GM18873 (cell line): ENCODE data around the gene SLC35B2.

Experiments used
- ATAC-seq: cut with Tn5 transposase; IDR thresholded peaks from one replicate; pipeline ENCODE4 v1.9.1; 2021; ENCODE audit warnings: mild to moderate bottlenecking, moderate library complexity, moderate number of reproducible peaks; ENCODE audit not compliant: unreplicated experiment, low FRiP score

The SLC35B2 gene, protein sequence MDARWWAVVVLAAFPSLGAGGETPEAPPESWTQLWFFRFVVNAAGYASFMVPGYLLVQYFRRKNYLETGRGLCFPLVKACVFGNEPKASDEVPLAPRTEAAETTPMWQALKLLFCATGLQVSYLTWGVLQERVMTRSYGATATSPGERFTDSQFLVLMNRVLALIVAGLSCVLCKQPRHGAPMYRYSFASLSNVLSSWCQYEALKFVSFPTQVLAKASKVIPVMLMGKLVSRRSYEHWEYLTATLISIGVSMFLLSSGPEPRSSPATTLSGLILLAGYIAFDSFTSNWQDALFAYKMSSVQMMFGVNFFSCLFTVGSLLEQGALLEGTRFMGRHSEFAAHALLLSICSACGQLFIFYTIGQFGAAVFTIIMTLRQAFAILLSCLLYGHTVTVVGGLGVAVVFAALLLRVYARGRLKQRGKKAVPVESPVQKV

DNA sequence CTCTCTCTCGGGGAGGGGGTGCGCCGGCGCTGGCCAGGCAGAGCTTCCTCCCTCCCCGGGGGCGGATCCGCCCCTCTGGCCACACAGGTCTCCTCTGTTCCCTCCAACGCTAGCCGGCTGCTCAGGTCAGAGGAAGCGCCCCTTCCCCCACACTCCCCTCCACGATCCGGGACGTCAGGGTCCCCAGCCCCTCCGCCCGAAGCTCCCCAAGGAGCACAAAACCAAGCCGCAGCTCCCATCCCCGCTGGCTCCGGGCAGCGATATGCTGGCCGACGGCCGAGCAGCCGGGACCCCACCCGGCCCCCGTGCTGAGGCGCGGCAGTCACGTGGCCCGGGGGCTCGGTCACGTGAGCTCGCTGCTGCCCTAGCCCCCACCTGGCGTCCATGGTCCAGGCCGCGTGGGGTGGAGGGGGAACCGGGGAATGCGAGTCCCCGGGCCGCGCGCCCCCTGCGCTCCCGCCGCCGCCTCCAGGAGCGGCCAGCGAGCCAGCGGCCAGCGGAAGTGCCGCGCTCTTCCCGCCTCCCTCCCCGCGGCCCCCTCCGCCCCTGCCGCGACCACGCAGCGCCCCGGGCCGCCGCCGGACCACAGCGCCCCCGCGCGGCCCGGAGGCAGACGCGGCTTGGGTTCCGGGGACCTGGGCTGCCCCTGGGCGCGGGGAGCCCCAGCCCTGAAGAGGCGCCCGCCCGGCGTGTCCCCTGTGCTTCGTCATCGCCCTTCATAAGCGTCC is at the start of gene SLC35B2:
Gene SLC35B2 (minus strand): TSS at position 504 of the 728 bp plus-strand sequence. CDS start 118 bp downstream, at position 386.
- no peak for ATAC-seq

DNA sequence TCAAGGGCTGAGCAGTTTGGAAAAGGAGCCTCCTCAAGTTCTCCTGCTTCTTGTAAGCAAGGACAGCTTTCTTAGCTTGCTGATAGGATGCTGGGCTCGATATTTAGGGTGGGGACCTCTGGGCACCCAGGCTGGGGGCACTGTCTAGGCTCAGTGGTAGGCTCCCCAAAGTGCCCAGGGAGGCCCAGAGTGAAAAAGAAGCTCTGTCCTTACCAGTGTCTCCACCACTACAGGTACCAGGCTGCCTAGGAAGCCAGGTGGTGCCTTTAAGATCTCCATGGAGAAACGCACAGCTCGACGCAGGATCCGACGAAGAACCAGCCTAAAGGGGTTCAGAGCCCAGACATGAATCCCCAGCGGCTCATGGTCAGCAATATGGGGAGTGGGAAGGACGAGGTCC is 49.4 kb upstream of the SLC35B2 start:
- ATAC-seq, result no peak

DNA sequence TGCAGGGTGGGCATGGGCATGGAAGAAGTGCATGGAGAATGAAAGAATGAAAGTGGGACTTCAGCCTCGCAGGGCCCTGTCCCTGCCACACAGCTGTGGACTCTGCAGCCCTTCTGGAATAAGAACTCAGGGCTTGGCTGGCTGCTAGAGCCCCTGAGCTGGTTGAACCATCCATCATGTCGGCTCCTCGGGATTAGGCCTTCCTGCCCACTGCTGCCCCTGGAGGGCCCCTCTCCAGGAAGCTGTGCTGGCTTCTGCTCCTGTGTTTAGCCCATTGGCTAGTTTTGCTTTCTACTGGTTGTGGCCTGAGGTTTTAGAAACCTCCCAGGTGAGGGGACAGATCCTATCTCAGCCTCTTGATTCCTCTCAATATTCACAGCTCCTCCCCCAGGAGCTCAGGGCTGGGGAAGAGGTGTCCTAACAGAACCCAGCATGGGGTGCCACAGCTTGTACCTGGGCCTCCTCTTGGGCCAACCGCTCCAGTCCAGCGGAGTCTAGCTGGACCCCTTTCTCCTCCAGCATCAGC is 47.9 kb upstream of the SLC35B2 start:
- no peak for ATAC-seq

DNA sequence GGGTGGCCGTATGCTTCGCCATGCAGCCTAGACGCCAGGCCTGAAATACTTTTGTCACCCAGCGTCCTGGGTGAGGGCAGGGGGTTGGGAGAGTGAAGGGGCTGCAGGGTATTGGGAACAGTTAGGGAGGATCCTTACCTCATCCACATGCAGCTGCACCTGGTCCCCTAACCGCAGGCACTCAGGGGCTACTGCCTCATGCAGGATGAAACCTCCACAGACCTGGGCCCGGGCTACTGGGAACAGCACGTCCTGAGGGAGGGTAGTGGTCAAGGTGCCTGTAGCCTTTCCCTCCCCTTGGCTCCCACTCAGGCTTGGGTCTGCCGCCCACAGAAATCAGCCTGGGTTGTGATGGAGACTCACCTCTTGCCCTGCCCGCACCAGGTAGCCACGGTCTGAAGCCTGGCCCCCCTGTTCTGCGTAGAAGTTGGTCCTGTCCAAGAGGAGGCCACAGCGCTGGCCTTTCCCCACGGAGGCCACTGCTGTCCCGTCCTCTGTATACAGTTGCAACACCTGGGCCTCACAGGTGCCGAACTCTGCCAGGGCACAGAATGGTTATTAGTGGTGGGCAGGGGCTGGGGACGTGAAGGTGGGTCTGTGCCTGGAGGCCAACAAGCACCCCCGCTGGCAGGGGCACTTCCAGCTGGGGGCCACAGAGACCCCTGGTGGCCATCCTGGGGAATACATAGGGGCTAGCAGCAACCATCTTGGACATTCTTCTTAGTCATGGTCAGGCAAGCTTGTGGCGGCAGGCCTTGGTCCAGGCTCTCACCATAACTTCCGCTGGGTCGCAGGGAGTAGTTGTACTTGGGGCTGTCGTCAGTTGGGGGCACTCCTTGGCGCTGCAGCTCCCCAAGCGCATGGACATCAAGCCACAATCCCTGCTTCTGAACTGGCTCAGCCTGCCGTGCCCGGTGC is 47.2 kb upstream of the SLC35B2 start:
- no peak for ATAC-seq

DNA sequence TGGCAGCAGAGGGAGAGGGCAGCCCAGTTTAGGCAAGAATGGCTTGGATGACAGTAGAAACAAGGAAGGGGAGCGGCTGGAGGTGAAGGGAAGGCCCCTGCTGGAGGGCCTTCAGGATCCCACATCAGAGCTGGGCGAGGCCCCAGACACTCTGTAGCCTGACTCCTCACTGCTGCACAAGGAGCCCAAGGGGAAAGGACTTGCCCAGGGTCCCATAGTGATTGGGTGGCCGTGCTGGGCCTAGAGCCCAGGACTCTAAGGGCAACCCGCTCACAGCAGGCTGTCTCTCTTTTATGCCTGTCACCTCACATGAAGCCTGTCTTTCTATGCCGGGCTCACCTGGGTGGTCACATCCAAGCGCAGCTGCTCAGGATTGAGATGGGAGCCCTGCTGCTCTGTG is 46.5 kb upstream of the SLC35B2 start:
- ATAC-seq, result no peak

DNA sequence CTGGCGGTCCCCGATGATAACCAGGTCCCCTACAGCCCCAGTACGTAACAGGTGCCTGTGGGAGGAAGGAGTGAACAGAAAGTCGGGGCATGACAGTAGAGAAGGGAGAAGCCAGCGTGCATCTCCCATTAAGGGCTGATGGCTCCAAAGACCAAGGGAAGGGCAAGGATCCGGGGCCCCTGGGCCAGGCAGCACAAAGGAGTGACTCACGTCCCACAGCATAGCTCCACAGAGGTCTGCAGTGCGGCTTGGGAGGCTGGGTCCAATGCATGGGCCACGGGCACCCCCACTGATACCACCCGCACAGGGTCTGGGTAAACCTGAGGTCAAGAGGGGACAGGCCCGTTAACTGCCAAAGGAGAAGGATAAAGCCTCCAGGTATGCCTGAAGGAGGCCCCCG is 45.5 kb upstream of the SLC35B2 start:
- no peak for ATAC-seq

DNA sequence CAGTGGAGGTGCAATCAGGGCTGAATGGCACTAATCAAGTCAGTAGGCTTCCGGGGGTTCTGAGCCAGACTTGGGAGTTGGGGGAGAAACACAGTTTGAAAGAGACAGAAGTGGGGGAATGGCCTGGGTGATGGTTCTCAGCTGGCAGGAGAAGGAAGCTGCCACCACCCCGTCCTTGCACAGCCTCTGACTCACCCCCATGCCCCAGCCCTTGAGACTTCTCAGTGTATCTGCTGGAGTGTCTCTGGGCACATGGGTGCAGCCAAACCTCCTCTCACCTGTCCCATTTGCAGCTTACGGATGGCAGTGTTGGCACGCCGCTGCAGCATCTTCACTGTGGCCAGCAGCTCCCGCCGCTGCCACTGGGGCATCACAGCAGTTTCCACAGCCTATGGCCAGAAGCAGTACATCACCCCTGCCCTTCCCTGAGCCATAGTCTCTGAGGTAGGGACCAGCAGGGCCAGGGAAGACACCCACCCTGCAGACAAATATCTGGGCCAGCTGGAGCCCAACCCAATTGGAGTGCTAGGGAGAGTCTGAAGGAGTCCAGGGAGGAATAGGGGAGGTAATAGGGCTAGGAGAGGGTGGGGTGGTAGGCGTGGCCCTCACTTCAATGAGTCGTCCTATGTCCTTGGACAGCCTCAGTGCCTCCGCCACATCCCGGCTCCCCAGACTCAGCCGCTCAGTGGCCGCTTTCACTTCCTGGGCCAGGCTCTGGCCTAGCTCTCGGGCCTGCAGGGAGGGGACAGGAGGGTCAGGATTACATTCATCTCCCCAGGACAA is 44.6 kb upstream of the SLC35B2 start:
- ATAC-seq, result no peak

DNA sequence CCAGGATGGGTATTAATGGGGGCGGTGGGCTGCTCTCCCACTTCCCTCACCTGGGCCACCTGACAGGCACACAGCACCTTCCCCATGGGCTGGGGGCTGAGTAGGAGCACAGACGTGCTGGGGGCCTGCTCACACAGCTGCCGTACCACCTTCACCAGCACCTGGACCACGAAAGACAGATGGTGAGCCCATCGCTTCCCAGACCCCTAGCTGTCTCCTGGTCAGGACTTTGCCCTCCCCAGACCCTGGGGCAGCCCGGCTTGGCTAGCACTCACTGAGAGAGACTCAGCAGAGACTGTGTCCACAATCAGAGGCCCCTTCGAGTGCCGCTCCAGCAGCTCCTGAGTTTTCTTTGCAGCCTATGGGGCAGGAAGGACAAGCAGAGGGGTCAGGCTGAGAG is 43.8 kb upstream of the SLC35B2 start:
- ATAC-seq, result no peak

DNA sequence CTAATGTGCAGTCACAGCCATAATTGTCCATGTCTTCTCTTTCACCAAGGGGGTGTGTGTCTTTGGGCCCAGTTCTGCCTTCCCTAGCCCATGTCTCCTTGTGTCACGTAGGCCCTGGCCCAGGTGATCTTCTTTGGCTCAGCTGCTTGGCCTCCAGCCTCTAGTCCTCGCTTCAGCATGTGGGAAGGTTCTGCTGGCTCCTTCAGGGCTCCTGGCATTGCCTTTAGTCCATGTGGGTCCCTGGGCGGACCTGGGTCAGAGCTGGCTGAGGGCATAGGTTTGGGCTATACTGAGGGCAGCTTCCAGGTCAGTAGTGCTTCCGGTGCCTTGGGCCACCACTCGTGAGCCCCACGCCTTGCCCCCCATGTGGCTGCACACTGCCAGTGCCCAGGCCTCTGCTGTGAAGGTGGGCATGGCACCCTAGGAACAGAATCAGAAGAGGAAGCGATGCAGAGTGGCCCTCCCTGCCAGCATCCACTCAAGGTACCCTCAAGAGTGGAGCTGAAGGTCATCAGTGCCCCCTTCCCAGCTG is 43.0 kb upstream of the SLC35B2 start:
- no peak for ATAC-seq

DNA sequence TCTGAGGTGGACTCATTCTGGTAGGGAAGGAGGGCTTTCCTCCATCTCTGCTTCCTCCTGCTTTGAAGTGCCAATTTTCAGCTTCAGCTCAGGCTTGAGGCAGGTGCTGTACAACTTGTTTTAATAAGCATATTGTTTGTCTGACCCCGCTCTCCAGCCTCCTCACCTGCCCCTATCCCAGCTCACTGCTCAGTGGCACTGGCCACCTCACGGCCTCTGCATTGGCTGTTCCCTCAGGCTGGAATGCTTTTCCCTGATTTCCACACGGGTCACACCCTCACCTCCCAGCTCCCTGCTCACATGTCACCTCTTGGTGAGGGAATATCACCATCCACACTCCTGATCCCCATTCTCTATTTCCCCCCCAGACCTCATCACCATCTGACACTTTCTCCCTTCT is 41.5 kb upstream of the SLC35B2 start:
- ATAC-seq, result no peak

DNA sequence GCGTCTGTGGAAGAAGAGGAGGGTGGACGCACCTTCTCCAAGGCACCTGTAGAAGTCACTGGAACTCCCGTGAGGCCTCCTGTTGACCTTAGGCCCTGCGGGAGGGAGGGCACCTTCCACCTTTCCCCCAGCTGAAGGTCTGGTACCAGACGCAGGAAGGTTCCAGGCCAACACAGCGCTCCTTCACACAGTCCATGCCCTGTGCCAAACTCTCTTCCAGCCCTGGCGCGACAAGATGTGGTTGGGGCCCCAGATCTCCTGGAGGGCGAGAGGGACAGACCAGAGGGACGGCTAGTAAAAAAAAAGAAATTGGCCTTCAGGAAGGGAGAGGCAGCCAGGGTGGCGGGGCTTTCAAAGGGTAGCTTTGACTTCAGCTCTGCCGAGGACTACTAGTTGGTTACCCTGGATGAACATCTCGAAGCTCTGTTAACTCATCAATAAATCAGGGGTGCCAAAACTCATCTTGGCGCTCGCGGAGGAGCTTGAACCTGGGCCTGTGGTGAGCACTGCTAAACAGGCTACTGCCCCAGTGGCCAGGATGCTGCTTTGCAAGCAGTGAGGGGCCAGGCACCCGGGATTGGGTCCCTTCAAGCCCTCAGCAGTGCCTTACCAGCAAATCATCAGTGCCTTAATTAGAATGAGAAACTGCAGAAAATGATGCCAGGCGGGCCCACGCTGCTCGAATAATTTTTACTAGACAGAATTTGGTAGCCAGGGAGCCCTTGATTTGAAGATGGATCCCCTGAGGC is 40.9 kb upstream of the SLC35B2 start:
- ATAC-seq, result no peak

DNA sequence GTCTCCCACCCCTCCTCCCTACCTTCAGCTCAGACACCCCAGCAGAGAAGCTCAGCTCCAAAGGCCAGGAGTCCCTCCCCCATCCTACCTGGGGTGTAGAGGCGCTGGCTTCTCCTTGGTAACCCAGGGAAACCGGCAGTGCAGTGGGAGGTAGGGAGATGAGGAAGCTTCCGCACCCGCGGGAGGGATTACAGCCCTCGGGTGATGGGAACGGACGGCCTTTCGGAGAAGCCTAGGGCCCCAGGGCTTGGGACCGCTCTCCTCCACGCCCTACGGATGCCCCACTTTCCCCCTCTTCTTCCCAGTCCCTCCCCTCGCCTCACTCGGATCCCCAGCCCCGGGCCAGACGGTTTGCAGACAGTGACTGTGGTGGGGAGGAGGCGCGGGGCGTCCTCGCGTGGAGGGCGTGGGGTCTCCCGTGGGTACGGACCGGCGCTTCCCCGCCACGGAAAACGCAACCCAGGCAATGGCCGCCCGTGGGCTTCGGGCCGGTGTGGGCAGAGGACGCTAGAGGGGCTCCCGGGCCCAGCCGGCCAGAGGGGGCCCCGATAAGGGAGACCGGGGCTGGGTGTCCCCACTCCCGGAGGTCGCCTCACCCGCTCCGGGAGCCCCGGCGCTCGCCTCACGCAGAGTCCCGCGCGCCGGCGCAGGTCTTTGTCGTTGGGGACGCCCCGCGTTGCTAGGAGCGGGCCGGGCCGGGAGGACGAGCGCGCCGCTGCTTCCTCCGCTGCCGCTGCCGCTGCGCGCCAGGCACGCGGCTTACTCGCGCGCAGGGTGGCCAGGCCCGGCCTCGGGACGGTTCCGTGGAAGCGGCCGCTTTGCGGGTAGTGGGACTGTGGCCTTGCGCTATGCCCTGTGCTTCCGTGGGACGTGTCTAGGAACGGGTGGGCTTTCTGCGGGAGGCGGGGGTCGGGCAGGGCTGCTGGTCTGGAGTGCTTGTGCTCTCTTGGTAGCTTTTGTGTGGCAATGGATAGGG is 40.0 kb upstream of the SLC35B2 start:
- ATAC-seq, result no peak

DNA sequence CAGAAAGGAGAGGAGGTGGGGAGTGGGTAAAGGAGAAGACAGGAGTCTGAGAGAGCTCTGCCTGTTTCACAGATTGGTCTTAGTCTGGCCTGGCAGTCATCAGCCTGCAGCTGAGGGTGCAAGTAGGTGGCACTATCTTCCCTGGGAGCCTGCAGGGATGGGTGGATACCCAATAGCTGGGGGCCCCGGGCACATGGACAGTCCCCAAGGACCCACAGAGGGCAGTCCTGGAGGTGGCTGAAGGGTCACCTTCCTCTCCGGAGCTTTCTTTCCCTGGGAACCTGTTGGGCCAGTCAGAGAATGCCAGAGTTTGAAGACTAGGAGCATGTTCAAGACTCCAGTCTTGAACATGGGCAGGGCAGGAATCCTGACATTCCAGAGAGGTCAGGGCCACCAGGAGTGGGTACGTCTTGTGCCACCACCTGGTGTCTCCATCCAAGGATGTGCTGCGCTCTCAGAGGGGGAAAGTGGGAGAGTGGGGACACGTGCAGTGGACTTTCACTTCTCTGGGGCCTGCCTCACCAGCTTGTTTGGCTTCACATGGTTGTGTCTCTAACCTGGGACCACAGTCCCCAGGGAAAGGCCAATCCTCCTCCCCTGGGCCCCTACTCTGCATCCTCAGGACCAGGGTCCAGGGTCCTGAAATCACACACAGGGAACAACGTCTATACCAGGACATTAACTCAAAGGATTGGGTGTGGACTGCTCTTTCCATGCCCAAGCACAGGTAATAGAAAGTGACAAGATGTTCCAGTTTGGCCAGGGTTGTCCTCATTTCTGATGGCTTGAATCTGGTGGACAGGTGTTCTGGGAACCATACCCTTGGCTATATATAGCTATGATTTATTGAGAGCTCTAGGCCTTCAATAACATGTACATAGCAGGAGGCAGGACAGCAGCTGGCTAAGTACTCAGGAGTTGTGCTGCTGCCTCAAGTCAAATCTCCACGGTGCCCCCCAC is 37.8 kb upstream of the SLC35B2 start:
- ATAC-seq, result no peak

DNA sequence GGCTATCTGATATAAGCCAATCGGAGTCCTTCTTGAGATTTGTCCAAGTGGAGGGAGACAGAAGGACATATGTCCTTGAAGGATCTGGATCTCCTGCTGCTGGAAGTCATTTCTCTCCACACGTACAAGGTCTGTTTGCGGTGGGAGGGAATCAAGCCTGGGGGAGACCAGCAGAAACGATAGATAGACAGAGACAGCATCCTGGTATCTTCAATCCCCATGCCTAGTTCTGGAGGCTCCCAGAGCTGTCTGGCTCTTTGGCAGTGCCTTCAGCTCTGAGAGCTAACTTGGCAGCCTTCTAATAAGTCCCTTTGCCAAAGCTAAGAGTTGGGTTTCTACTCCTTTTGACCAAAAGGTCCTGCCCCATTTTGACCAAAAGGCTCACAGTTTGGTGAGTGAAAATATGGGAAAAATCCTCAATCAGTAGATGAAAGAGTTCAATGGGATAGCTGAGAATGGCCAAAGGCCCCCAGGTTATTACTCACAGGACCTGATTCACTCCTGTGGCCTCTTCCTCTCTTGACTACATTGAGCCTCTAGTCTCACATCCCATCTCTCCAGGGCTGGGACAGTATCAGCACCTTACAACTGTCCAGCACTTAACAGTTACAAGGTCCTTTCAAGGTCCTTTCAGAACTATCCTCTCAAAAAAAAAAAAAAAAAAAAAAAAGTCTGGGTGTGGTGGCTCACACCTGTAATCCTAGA is 35.5 kb upstream of the SLC35B2 start:
- no peak for ATAC-seq

DNA sequence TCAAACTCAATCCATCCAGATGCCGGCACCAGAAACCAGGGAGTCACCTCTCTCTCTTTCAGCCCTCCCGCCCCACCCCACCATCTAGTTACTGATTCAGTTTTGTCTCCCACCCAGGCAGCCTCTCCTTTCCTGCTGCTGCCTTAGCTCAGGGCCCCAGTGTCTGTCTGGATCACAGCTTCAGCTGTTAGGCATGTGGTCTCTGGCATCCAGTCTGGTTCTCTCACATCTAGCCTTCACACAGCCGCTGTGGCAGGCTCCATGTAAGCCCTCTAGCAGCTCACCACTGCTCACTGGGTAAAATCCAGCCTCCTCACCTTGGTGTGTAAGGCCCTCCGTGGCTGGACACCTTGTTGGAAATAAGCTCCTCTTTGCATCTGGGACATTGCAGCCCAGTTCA is 34.5 kb upstream of the SLC35B2 start:
- no peak for ATAC-seq

DNA sequence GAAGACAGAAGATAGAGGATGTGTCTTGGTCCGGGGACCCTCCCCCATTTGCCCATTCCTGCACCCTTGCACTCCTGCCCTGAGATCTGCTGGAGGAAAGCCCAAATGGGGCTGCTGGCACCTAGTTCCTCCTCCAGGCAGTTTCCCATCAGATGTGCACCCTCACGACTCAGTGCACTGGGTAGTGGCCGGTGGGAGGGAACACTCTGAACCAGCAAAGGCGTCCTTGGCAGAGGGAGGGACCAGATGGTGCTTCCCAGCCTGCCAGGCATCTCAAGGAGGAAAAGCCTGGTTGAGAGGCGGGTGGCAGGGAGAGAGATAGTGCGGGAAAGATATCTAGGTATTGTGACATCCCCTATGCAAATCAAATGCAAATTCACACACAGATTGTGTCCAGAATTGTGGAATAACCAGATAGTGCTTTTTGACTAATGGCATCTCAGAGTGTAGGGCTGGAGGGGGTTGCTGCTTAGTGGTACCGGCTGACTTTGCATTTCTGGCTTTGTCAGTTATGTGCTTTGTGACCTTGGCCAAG is 32.5 kb upstream of the SLC35B2 start:
- no peak for ATAC-seq
